Neural crest cell (in vitro differentiated cells): ENCODE data around the gene RNF121. TPM values are rescaled to one million over a fixed set of nuclear protein-coding genes. Genes with fewer than 3 reads are reported as not detected.

ENCODE experiments used
- DNase-seq: peaks from one replicate; pipeline ENCODE4 v3.0.0; 2021; ENCODE audit warnings: low read depth, mixed read lengths, low spot score
- H3K27ac Mint-ChIP-seq: one replicate; pipeline ENCODE4 v1.8.0; 2021; ENCODE audit warnings: mild to moderate bottlenecking, mixed read lengths; ENCODE audit not compliant: unreplicated experiment
- H3K27me3 Mint-ChIP-seq: 2 replicates; pipeline ENCODE4 v1.8.0; 2021; ENCODE audit warnings: low read depth, mild to moderate bottlenecking, mixed read lengths
- H3K36me3 Mint-ChIP-seq: 2 replicates; pipeline ENCODE4 v1.8.0; 2021; ENCODE audit warnings: low read depth, mild to moderate bottlenecking, mixed read lengths
- H3K4me1 Mint-ChIP-seq: 2 replicates; pipeline ENCODE4 v1.8.0; 2021; ENCODE audit warnings: mixed read lengths
- H3K4me3 Mint-ChIP-seq: one replicate; pipeline ENCODE4 v1.8.0; 2021; ENCODE audit warnings: mild to moderate bottlenecking, mixed read lengths
- H3K9me3 Mint-ChIP-seq: 2 replicates; pipeline ENCODE4 v1.8.0; 2021; ENCODE audit warnings: mixed read lengths
- CTCF ChIP-seq: fragments of 200-600 bp; sonication (generic); conservative IDR thresholded peaks from 2 replicates; pipeline ENCODE4 v1.5.0; 2021; ENCODE audit warnings: antibody characterized with exemption, mild to moderate bottlenecking
- total RNA-seq: library from RNA; stranded (reverse); gene quantifications from 2 replicates; pipeline ENCODE4 v1.2.1, GENCODE V29; 2021

RNF121 gene
- total RNA-seq, 1 donor from 2014 or later, result 48.8 TPM

DNA sequence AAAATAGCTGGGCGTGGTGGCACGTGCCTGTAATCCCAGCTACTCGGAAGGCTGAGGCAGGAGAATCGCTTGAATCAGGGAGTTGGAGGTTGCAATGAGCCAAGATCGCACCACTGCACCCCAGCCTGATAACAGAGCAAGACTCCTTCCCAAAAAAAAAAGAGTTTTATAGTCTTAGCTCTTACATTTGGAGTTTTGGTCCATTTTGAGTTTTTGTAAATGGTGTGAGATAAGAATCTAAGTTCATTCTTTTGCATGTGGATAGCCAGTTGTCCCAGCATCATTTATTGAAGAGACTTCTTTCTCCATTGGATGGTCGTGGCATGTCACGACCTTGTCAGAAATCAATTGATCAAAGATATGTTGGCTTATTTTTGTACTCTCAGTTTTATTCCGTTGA lies 34.6 kb downstream of the RNF121 start:
- Mint-ChIP-seq H3K27me3 (no peaks in the 10 kb centered on the region), H3K9me3 (no peaks in the 10 kb centered on the region), H3K4me3 (no peak overlapping the region), H3K27ac (no peak overlapping the region), H3K36me3 (peaks cover 11% of the 10 kb centered on the region), H3K4me1 (no peaks in the 10 kb centered on the region)
- no peak for TF ChIP-seq CTCF
- no peak for DNase-seq

- no peak overlapping the region for H3K27ac Mint-ChIP-seq
- H3K36me3 Mint-ChIP-seq, result peaks cover 11% of the 10 kb centered on the region
- H3K27me3 Mint-ChIP-seq, result no peaks in the 10 kb centered on the region
- H3K4me3 Mint-ChIP-seq, result no peak overlapping the region
- no peaks in the 10 kb centered on the region for H3K9me3 Mint-ChIP-seq
- no peak for TF ChIP-seq CTCF
- no peak for DNase-seq
- no peaks in the 10 kb centered on the region for H3K4me1 Mint-ChIP-seq
Measured at GRCh38 chr11:71964641-71965040, 35.8 kb downstream of the RNF121 start.

DNA sequence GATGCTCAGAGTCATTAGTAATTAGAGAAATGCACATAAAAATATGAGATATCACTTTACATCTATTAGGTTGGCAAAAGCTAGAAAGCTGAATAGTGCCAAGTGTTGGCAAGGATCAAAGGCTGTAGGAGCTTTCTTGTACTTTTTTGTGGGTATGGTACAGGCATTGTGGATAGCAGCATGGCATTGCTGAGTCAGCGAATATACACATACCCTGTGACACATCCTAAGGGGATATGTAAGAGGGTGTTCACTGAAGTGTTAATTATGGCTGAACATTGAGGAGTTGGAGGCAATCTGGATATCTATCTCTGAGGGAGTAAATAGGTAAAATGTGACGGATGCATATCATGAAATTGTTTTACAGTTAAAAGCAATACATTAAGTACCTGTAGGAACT lies 42.8 kb downstream of the RNF121 start:
- Mint-ChIP-seq H3K9me3 (no peaks in the 10 kb centered on the region), H3K4me1 (no peaks in the 10 kb centered on the region), H3K27me3 (no peaks in the 10 kb centered on the region), H3K4me3 (no peak overlapping the region), H3K36me3 (peaks cover 4% of the 10 kb centered on the region), H3K27ac (no peak overlapping the region)
- TF ChIP-seq CTCF, result no peak
- no peak for DNase-seq

- no peak overlapping the region for H3K27ac Mint-ChIP-seq
- no peaks in the 10 kb centered on the region for H3K9me3 Mint-ChIP-seq
- H3K36me3 Mint-ChIP-seq, result peaks cover 6% of the 10 kb centered on the region
- H3K4me3 Mint-ChIP-seq, result no peak overlapping the region
- H3K27me3 Mint-ChIP-seq, result no peaks in the 10 kb centered on the region
- no peaks in the 10 kb centered on the region for H3K4me1 Mint-ChIP-seq
- no peak for TF ChIP-seq CTCF
- DNase-seq, result no peak
Measured at GRCh38 chr11:71976551-71976950, 47.7 kb downstream of the RNF121 start.

GRCh38 chr11:71977090-71977489 lies 48.2 kb downstream of the RNF121 start:
- Mint-ChIP-seq H3K27me3 (no peaks in the 10 kb centered on the region), H3K27ac (no peak overlapping the region), H3K36me3 (peaks cover 4% of the 10 kb centered on the region), H3K4me1 (no peaks in the 10 kb centered on the region), H3K9me3 (no peaks in the 10 kb centered on the region), H3K4me3 (no peak overlapping the region)
- no peak for TF ChIP-seq CTCF
- no peak for DNase-seq
